PC-3 (cell line): ENCODE measurements around the gene ISG20. TPM values are rescaled to one million over a fixed set of nuclear protein-coding genes. Genes with fewer than 3 reads are reported as not detected.
A peak's percentile ranks its signal among the peaks of the same experiment; 100 is the strongest.
"Not testable (repeated sequence)": the region's sequence is repeated elsewhere in the genome, so short reads cannot be mapped to it uniquely, and the experiment has no call there.

ENCODE experiments used
- ATAC-seq: fragments of 200-7000 bp; cut with Tn5 transposase; 2 replicates; pipeline ENCODE4 v1.9.1; 2020; ENCODE audit warnings: mild to moderate bottlenecking, moderate library complexity
- BruUV-seq: library from RNA; stranded (reverse); fragments of 400-500 nt; replicated peaks from 2 replicates; lab custom pipeline; 2021; lab: Mats Ljungman, UMichigan
- CTCF ChIA-PET: fragments of 300-600 bp; sonication (Branson Sonifier 250); formaldehyde crosslinking; loops from one replicate; lab custom pipeline; 2022; ENCODE audit warnings: antibody characterized with exemption; lab: Charles Lee
- POLR2A ChIA-PET: fragments of 300-600 bp; sonication (Branson Sonifier 250); formaldehyde crosslinking; loops from one replicate; lab custom pipeline; 2022; ENCODE audit warnings: antibody characterized with exemption; ENCODE audit not compliant: unreplicated experiment; lab: Charles Lee
- DNase-seq: peaks from one replicate; pipeline ENCODE4 v3.0.0-alpha.2; 2015
- H2AFZ ChIP-seq: fragments of 300-600 bp; sonication (generic); 2 replicates; pipeline ENCODE4 v1.6.0; 2016; ENCODE audit warnings: antibody characterized with exemption, low read length
- H3F3A ChIP-seq: fragments of 300-600 bp; sonication (generic); one replicate; pipeline ENCODE4 v1.6.0; 2017; ENCODE audit warnings: antibody characterized with exemption, low read length, control low read depth, mild to moderate bottlenecking; ENCODE audit not compliant: unreplicated experiment
- H3K27ac ChIP-seq: fragments of 300-600 bp; sonication (generic); 2 replicates; pipeline ENCODE4 v1.5.1; 2016; ENCODE audit warnings: mild to moderate bottlenecking, low read length
- H3K27me3 ChIP-seq: fragments of 300-600 bp; sonication (generic); 2 replicates; pipeline ENCODE4 v1.6.1; 2016; ENCODE audit warnings: low read length, mixed read lengths
- H3K36me3 ChIP-seq: fragments of 300-600 bp; sonication (generic); 2 replicates; pipeline ENCODE4 v1.6.1; 2016; ENCODE audit warnings: low read depth, mixed run types, low read length, mixed read lengths
- H3K4me1 ChIP-seq: fragments of 300-600 bp; sonication (generic); 2 replicates; pipeline ENCODE4 v1.5.1; 2016; ENCODE audit warnings: low read length; ENCODE audit not compliant: insufficient read depth
- H3K4me2 ChIP-seq: fragments of 300-600 bp; sonication (generic); 2 replicates; pipeline ENCODE4 v1.6.0; 2016; ENCODE audit warnings: low read length
- H3K4me3 ChIP-seq: fragments of 300-600 bp; sonication (generic); 2 replicates; pipeline ENCODE4 v1.5.1; 2016; ENCODE audit warnings: mild to moderate bottlenecking, low read length, mixed read lengths
- H3K79me2 ChIP-seq: fragments of 300-600 bp; sonication (generic); 2 replicates; pipeline ENCODE4 v1.6.1; 2017; ENCODE audit warnings: low read length, mixed read lengths
- H3K9ac ChIP-seq: fragments of 300-600 bp; sonication (generic); 2 replicates; pipeline ENCODE4 v1.6.0; 2016; ENCODE audit warnings: mild to moderate bottlenecking, low read length
- H3K9me2 ChIP-seq: fragments of 300-600 bp; sonication (generic); replicated peaks from 2 replicates; pipeline ENCODE4 v1.6.1; 2016; ENCODE audit warnings: mixed run types, low read length, mixed read lengths
- H3K9me3 ChIP-seq: fragments of 300-600 bp; sonication (generic); 2 replicates; pipeline ENCODE4 v1.6.1; 2016; ENCODE audit warnings: low read length, mixed read lengths
- H4K20me1 ChIP-seq: fragments of 300-600 bp; sonication (generic); 2 replicates; pipeline ENCODE4 v1.6.1; 2016; ENCODE audit warnings: low read length, mixed read lengths
- EZH2 ChIP-seq: fragments of 300-600 bp; sonication (generic); IDR thresholded peaks from one replicate; pipeline ENCODE4 v1.6.1; 2017; ENCODE audit warnings: antibody characterized with exemption, mild to moderate bottlenecking, low read length; ENCODE audit not compliant: unreplicated experiment
- EZH2phosphoT487 ChIP-seq: fragments of 300-600 bp; sonication (generic); IDR thresholded peaks from 2 replicates; pipeline ENCODE4 v1.6.1; 2018; ENCODE audit warnings: mild to moderate bottlenecking, antibody characterized with exemption, low read length, borderline replicate concordance
- intact Hi-C: fragments of 100-400 bp; cut with micrococcal nuclease; formaldehyde crosslinking; loops from 2 replicates; pipeline ENCODE4 v1.9.0; 2023
- total RNA-seq: library from RNA; depleted of rRNA; stranded (reverse); fragments of >200 nt; gene quantifications from 2 replicates; pipeline ENCODE4 v1.2.3, GENCODE V29; 2014
- TF ChIP-seq, protein P1 (sequence below): fragments of 300-600 bp; sonication (generic); conservative IDR thresholded peaks from 2 replicates; pipeline ENCODE4 v1.5.1; 2017; ENCODE audit warnings: antibody characterized with exemption, low read depth, mild to moderate bottlenecking, low read length

ISG20 gene
- total RNA-seq, 1 experiment from 2014 or later, result 64.0 TPM

DNA sequence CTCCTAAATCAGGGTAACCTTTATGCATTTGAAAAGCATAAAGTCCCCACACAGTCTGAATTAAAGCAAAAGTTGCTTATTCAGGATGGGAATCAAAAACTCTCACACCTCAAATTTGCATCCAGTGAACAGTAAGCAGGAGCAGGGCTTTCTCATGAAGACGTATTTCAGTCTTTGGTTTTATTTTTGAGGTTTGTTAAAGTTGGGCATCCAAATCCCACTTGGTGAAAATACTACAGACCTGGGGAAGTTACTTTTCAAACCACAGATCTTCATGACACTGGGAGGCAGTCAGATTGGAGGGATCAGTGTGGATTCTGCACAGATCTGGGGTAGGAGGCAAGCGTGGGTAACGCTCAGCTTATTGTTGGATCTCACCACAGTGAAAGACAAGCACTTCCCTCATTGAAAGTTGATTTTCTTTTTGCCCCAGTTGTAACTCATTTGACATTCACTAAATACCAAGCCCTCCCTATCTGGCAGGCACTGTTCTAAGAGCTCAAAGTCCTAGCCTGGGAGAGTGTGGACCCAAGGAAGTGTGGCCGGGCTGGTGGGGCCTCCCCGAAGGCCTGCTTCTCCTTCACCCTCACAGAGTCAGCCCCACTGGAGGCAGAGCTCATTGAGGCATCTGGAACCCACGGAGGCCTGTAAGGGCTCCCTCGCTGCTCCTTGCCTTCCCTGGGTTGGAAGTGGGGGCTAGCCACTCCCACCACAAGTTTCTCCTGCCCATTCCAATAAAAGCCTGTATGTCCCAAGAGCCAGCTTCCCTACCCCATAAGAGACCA, 783 bp upstream of the ISG20 start:
- intact Hi-C loops, result loop anchor here (1.0 kb wide), 1 partner anchor 15 kb away; no protein-coding TSS in a partner anchor
- Histone ChIP-seq H3K36me3 (0 out of 2 replicates have a peak, but pooled peaks cover 5% of the 10 kb centered on the region), H2AFZ (no peak overlapping the region), H3K27me3 (no peaks in the 10 kb centered on the region), H3K79me2 (peaks cover 7% of the 10 kb centered on the region), H3K9me3 (no peaks in the 10 kb centered on the region), H3K9me2 (no peaks in the 10 kb centered on the region), H3K4me1 (peaks cover 49% of the 10 kb centered on the region), H3K27ac (peak overlapping the region; percentile 100), H4K20me1 (no peaks in the 10 kb centered on the region), H3K4me3 (peak overlapping the region; percentile 36; the same call in 1 of the 2 replicates), H3K9ac (peak overlapping the region; percentile 92), H3F3A (no peaks in the 10 kb centered on the region), H3K4me2 (peak overlapping the region; percentile 78)
- CTCF ChIA-PET, result interaction anchor here (0.7 to 1.6 kb wide), 2 partner anchors 14 to 257 kb away, joined by 3 to 17 read pairs; partner anchors contain the start of gene HAPLN3
- TF ChIP-seq EZH2 (no peak), EZH2phosphoT487 (no peak)
- TF ChIP-seq, protein P1, sequence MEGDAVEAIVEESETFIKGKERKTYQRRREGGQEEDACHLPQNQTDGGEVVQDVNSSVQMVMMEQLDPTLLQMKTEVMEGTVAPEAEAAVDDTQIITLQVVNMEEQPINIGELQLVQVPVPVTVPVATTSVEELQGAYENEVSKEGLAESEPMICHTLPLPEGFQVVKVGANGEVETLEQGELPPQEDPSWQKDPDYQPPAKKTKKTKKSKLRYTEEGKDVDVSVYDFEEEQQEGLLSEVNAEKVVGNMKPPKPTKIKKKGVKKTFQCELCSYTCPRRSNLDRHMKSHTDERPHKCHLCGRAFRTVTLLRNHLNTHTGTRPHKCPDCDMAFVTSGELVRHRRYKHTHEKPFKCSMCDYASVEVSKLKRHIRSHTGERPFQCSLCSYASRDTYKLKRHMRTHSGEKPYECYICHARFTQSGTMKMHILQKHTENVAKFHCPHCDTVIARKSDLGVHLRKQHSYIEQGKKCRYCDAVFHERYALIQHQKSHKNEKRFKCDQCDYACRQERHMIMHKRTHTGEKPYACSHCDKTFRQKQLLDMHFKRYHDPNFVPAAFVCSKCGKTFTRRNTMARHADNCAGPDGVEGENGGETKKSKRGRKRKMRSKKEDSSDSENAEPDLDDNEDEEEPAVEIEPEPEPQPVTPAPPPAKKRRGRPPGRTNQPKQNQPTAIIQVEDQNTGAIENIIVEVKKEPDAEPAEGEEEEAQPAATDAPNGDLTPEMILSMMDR, result no peak
- DNase-seq (no peak), ATAC-seq (peak; percentile 3)
- POLR2A ChIA-PET, result interaction anchor here (0.7 to 1.3 kb wide), 3 partner anchors 15 to 61 kb away, joined by 3 to 4 read pairs (median 4); no protein-coding TSS in a partner anchor
- TSS peak; percentile 95 for BruUV-seq

DNA sequence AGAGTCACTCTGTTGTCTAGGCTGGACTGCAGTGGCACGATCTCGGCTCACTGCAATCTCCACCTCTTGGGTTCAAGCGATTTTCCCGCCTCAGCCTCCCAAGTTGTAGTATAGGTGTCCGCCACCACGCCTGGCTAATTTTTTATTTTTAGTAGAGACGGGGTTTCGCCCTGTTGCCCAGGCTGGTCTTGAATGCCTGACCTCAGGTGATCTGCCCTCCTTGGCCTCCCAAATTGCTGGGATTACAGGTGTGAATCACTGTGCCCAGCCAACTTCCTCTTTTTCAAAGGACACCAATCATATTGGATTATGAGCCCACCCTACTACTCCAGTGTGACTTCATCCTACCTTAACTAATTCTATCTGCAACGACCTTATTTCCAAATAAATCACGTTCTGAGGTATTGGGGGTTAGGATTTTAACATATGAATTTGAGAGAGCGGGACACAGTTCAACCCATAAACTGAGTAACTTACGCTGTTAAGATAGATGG, 3.2 kb downstream of the ISG20 start:
- BruUV-seq, result no TSS peak
- ATAC-seq (no peak), DNase-seq (no peak)
- no peaks in the 10 kb centered on the region for H3K9me3 ChIP-seq
- TF ChIP-seq EZH2 (no peak), EZH2phosphoT487 (no peak)
- TF ChIP-seq, protein P1, result no peak
- H3K9me2 ChIP-seq, result no peaks in the 10 kb centered on the region
- intact Hi-C loops, result no loop called here
- no peaks in the 10 kb centered on the region for H3K27me3 ChIP-seq
- H3K9ac ChIP-seq, result no peak overlapping the region
- H3K4me2 ChIP-seq, result no peak overlapping the region
- CTCF ChIA-PET, result no interaction called here
- H3F3A ChIP-seq, result no peaks in the 10 kb centered on the region
- no peak overlapping the region for H2AFZ ChIP-seq
- no peaks in the 10 kb centered on the region for H3K36me3 ChIP-seq
- H3K27ac ChIP-seq, result no peak overlapping the region
- no peaks in the 10 kb centered on the region for H4K20me1 ChIP-seq
- H3K4me1 ChIP-seq, result peaks cover 30% of the 10 kb centered on the region
- H3K79me2 ChIP-seq, result peaks cover 7% of the 10 kb centered on the region; the same call in 1 of the 2 replicates
- H3K4me3 ChIP-seq, result no peak overlapping the region
- POLR2A ChIA-PET, result interaction anchor here (0.6 kb wide), 1 partner anchor 446 kb away, joined by 25 read pairs; the partner anchor contains the start of gene ABHD2

GRCh38 chr15:88642514-88642913, 3.7 kb downstream of the ISG20 start:
- CTCF ChIA-PET, H4K20me1 ChIP-seq, H3K4me2 ChIP-seq, H3K27ac ChIP-seq, H3K4me3 ChIP-seq, ATAC-seq, intact Hi-C loops, H3K27me3 ChIP-seq, H2AFZ ChIP-seq, H3F3A ChIP-seq, DNase-seq, H3K9me2 ChIP-seq, BruUV-seq, H3K79me2 ChIP-seq, POLR2A ChIA-PET, H3K9ac ChIP-seq, H3K36me3 ChIP-seq, H3K9me3 ChIP-seq: not testable (repeated sequence)
- peaks cover 30% of the 10 kb centered on the region for H3K4me1 ChIP-seq
